ACHN (cell line): ENCODE data around the gene CXCL8.

Experiments
- DNase-seq: peaks from one replicate; pipeline ENCODE4 v3.0.0-alpha.2; 2015
- in situ Hi-C: cut with HindIII; loops from 2 replicates; pipeline ENCODE4 v1.10.0; 2017; ENCODE audit warnings: low sequenced_read_pairs, low pct_ligation_motif_present, low pct_unique_long_range_greater_than_20kb

CXCL8 gene

GRCh38 chr4:73735231-73735630, 5.1 kb upstream of the CXCL8 start:
- DNase-seq, result no peak
- in situ Hi-C loops, result no loop called here

- no peak for DNase-seq
- in situ Hi-C loops, result no loop called here
Measured at GRCh38 chr4:73741031-73741749, 821 bp downstream of the CXCL8 start.

- in situ Hi-C loops, result no loop called here
- no peak for DNase-seq
Measured at GRCh38 chr4:73741750-73742489, 1.6 kb downstream of the CXCL8 start.

- no peak for DNase-seq
- in situ Hi-C loops, result no loop called here
Measured at GRCh38 chr4:73742490-73743160, 2.3 kb downstream of the CXCL8 start.

- in situ Hi-C loops, result no loop called here
- no peak for DNase-seq
Measured at GRCh38 chr4:73743281-73743680, 2.9 kb downstream of the CXCL8 start.

GRCh38 chr4:73743795-73744194, 3.4 kb downstream of the CXCL8 start:
- in situ Hi-C loops, result no loop called here
- no peak for DNase-seq

- in situ Hi-C loops, result no loop called here
Measured at GRCh38 chr4:73744203-73744602, 3.8 kb downstream of the CXCL8 start.

GRCh38 chr4:73750730-73751129, 10.4 kb downstream of the CXCL8 start:
- DNase-seq, result no peak
- in situ Hi-C loops, result no loop called here

More at GRCh38 chr4:73744203-73744602, 3.8 kb downstream of the CXCL8 start:
- no peak for DNase-seq

GRCh38 chr4:73751166-73751565, 10.8 kb downstream of the CXCL8 start:
- no peak for DNase-seq
- in situ Hi-C loops, result no loop called here

GRCh38 chr4:73751830-73752229, 11.5 kb downstream of the CXCL8 start:
- DNase-seq, result no peak
- in situ Hi-C loops, result no loop called here

GRCh38 chr4:73752424-73752823, 12.1 kb downstream of the CXCL8 start:
- DNase-seq, result no peak
- in situ Hi-C loops, result no loop called here

GRCh38 chr4:73753215-73753614, 12.8 kb downstream of the CXCL8 start:
- DNase-seq, result no peak
- in situ Hi-C loops, result no loop called here

GRCh38 chr4:73754934-73755333, 14.6 kb downstream of the CXCL8 start:
- DNase-seq, result no peak

GRCh38 chr4:73759357-73759756, 19.0 kb downstream of the CXCL8 start:
- DNase-seq, result no peak
- in situ Hi-C loops, result no loop called here

More at GRCh38 chr4:73754934-73755333, 14.6 kb downstream of the CXCL8 start:
- in situ Hi-C loops, result no loop called here

GRCh38 chr4:73761856-73762255, 21.5 kb downstream of the CXCL8 start:
- in situ Hi-C loops, result no loop called here
- no peak for DNase-seq

GRCh38 chr4:73762409-73762808, 22.0 kb downstream of the CXCL8 start:
- in situ Hi-C loops, result no loop called here
- no peak for DNase-seq

- DNase-seq, result no peak
- in situ Hi-C loops, result no loop called here
Measured at GRCh38 chr4:73763877-73764276, 23.5 kb downstream of the CXCL8 start.

- DNase-seq, result no peak
- in situ Hi-C loops, result no loop called here
Measured at GRCh38 chr4:73764513-73764912, 24.1 kb downstream of the CXCL8 start.

GRCh38 chr4:73765296-73765695, 24.9 kb downstream of the CXCL8 start:
- no peak for DNase-seq
- in situ Hi-C loops, result no loop called here
